ENCODE data around the gene FOXK1.

FOXK1 gene

GRCh38 chr7:4808565-4808964 is 126.5 kb downstream of the FOXK1 start:
- TF ChIP-seq CTCF (IDR thresholded peaks at IDR 0.05; ENCODE audit: insufficient read depth, low read length) = no peak
- no peak for TF ChIP-seq POLR2AphosphoS5 (IDR thresholded peaks at IDR 0.05; ENCODE audit: low read depth)
- TF ChIP-seq REST (IDR thresholded peaks at IDR 0.05; ENCODE audit: insufficient replicate concordance, low read depth) = no peak
- TF ChIP-seq SPI1 (IDR thresholded peaks at IDR 0.05; ENCODE audit: borderline replicate concordance, low read depth) = no peak
- TF ChIP-seq GABPA (IDR thresholded peaks at IDR 0.05; ENCODE audit: low read depth) = no peak
- Histone ChIP-seq H3K27ac (replicated peaks) (no peak overlapping the region), H3K27me3 (ENCODE audit: insufficient read depth, poor library complexity, severe bottlenecking) (peaks cover 20% of the 10 kb centered on the region), H3K4me3 (replicated peaks; ENCODE audit: insufficient read depth, low read length) (no peak overlapping the region)
- no peak for DNase-seq (ENCODE audit: low read depth in 1 of 2, low spot score in 1 of 2)

- no peak for DNase-seq (ENCODE audit: low read depth in 1 of 2, low spot score in 1 of 2)
- H3K4me3 ChIP-seq (replicated peaks; ENCODE audit: insufficient read depth, low read length) = no peak overlapping the region
- peaks cover 22% of the 10 kb centered on the region for H3K27me3 ChIP-seq (ENCODE audit: insufficient read depth, poor library complexity, severe bottlenecking)
- no peak overlapping the region for H3K27ac ChIP-seq (replicated peaks)
- TF ChIP-seq CTCF (IDR thresholded peaks at IDR 0.05; ENCODE audit: insufficient read depth, low read length) = no peak
- TF ChIP-seq GABPA (IDR thresholded peaks at IDR 0.05; ENCODE audit: low read depth) = no peak
- TF ChIP-seq SPI1 (IDR thresholded peaks at IDR 0.05; ENCODE audit: borderline replicate concordance, low read depth) = no peak
- no peak for TF ChIP-seq POLR2AphosphoS5 (IDR thresholded peaks at IDR 0.05; ENCODE audit: low read depth)
- no peak for TF ChIP-seq REST (IDR thresholded peaks at IDR 0.05; ENCODE audit: insufficient replicate concordance, low read depth)
Measured at GRCh38 chr7:4809091-4809591, 127.0 kb downstream of the FOXK1 start.

- Histone ChIP-seq H3K27me3 (ENCODE audit: insufficient read depth, poor library complexity, severe bottlenecking) (peaks cover 25% of the 10 kb centered on the region), H3K27ac (replicated peaks) (no peak overlapping the region), H3K4me3 (replicated peaks; ENCODE audit: insufficient read depth, low read length) (no peak overlapping the region)
- TF ChIP-seq REST (IDR thresholded peaks at IDR 0.05; ENCODE audit: insufficient replicate concordance, low read depth) (no peak), POLR2AphosphoS5 (IDR thresholded peaks at IDR 0.05; ENCODE audit: low read depth) (no peak), SPI1 (IDR thresholded peaks at IDR 0.05; ENCODE audit: borderline replicate concordance, low read depth) (no peak), GABPA (IDR thresholded peaks at IDR 0.05; ENCODE audit: low read depth) (no peak), CTCF (IDR thresholded peaks at IDR 0.05; ENCODE audit: insufficient read depth, low read length) (no peak)
- DNase-seq (ENCODE audit: low read depth in 1 of 2, low spot score in 1 of 2) = no peak
Measured at GRCh38 chr7:4809666-4810065, 127.6 kb downstream of the FOXK1 start.
